Colonic mucosa (tissue), 4 donors: Measurements from ENCODE around the gene IFNA1. TPM values are rescaled to one million over a fixed set of nuclear protein-coding genes. Genes with fewer than 3 reads are reported as not detected.

Experiments
- DNase-seq: peaks from one replicate; pipeline ENCODE4 v3.0.0-alpha.2; 2020
- H3K27ac ChIP-seq: fragments of 200-600 bp; one replicate; pipeline ENCODE4 v1.8.0; 2021
- H3K27me3 ChIP-seq: fragments of 200-600 bp; one replicate; pipeline ENCODE4 v1.8.0; 2021
- H3K36me3 ChIP-seq: fragments of 200-600 bp; one replicate; pipeline ENCODE4 v1.8.0; 2021
- H3K4me1 ChIP-seq: fragments of 200-600 bp; one replicate; pipeline ENCODE4 v1.8.0; 2021; ENCODE audit warnings: mild to moderate bottlenecking
- H3K4me3 ChIP-seq: fragments of 200-600 bp; one replicate; pipeline ENCODE4 v1.8.0; 2021
- H3K9ac ChIP-seq, 2 donors: one replicate each; pipeline ENCODE4 v1.7.0; 2013; ENCODE audit warnings: control low read depth in 2 of 2, low read depth in 2 of 2, low read length in 2 of 2
- H3K9me3 ChIP-seq: fragments of 200-600 bp; one replicate; pipeline ENCODE4 v1.8.0; 2021
- intact Hi-C: fragments of 100-400 bp; cut with DNase I; formaldehyde crosslinking; loops from one replicate; pipeline ENCODE4 v1.14.1; 2022
- total RNA-seq, 2 donors: library from RNA; stranded (reverse); fragmentation: NEBNext Ultra II Directional in 1 of 2; extraction: Animal tissue kit (Norgen Biotek cat#: 25700) in 1 of 2; gene quantifications; one replicate each; pipeline ENCODE4 v1.2.1, GENCODE V29; 2021
- TF ChIP-seq, protein P1 (sequence below): fragments of 200-600 bp; IDR thresholded peaks from one replicate; pipeline ENCODE4 v1.8.0; 2022; ENCODE audit warnings: antibody characterized with exemption, mild to moderate bottlenecking
- donor health status: healthy.
- donor health status: DM: no; HTN: no; CAD: no.
- donor health status: DM: no; HTN: no; CAD: no.

IFNA1 gene
- total RNA-seq, 2 donors from 2014 or later: not detected

DNA sequence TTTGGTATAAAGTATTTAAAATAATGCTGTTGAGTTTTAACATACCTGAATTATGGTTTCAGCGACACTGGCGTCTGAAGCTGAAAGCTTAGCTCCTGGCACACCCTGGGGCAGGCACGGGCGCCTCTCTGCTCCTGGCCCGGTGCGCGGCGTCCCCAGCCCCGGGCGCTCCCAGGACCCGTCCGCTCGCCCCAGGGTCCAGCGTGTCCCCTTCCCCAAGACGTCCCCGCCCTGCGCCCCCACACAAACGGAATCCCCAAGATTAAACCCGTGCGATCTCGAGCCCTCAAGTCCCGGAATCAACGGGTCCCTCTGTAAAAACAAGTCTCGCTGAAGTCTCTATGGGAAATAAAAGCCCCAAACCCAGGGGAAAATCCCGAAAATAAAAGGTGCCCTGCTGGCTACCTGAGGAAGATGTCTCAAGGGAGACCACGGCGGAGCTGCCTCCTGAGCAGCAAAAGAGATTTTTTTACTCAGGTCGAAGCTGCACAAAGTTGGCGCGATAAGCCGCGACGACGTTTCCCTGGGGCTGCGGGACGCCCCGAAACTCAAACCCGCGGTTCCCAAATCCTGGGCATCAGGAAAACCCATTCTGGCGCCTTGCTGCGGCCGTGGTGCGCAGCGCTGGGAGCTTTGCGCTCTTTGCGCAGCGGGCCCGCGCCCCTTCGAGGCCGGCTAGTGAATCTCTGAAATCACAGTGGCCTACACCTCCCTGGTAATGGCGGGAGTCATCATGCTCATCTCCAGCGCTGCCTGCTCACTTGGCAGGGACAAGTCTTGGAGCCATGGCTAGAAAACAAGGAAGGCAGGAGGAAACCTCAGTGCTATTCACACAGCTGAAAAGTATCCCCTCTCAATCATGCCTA lies 37.6 kb upstream of the IFNA1 start:
- H3K4me3 ChIP-seq: peak overlapping the region; percentile 21
- intact Hi-C loops: no loop called here
- DNase-seq: no peak

GRCh38 chr9:21404146-21404545 lies 36.1 kb upstream of the IFNA1 start:
- no peaks in the 10 kb centered on the region for H3K4me1 ChIP-seq
- H3K27me3 ChIP-seq: peaks cover 7% of the 10 kb centered on the region
- DNase-seq: no peak
- no peaks in the 10 kb centered on the region for H3K36me3 ChIP-seq
- no peak overlapping the region for H3K27ac ChIP-seq
- no peak overlapping the region for H3K9ac ChIP-seq
- intact Hi-C loops: no loop called here
- TF ChIP-seq, protein P1, sequence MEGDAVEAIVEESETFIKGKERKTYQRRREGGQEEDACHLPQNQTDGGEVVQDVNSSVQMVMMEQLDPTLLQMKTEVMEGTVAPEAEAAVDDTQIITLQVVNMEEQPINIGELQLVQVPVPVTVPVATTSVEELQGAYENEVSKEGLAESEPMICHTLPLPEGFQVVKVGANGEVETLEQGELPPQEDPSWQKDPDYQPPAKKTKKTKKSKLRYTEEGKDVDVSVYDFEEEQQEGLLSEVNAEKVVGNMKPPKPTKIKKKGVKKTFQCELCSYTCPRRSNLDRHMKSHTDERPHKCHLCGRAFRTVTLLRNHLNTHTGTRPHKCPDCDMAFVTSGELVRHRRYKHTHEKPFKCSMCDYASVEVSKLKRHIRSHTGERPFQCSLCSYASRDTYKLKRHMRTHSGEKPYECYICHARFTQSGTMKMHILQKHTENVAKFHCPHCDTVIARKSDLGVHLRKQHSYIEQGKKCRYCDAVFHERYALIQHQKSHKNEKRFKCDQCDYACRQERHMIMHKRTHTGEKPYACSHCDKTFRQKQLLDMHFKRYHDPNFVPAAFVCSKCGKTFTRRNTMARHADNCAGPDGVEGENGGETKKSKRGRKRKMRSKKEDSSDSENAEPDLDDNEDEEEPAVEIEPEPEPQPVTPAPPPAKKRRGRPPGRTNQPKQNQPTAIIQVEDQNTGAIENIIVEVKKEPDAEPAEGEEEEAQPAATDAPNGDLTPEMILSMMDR: no peak
- H3K4me3 ChIP-seq: no peak overlapping the region
- no peaks in the 10 kb centered on the region for H3K9me3 ChIP-seq

More for the DNA sequence above, 37.6 kb upstream of the IFNA1 start:
- Histone ChIP-seq H3K27me3 (peaks cover 7% of the 10 kb centered on the region), H3K27ac (no peak overlapping the region), H3K9ac (no peak overlapping the region), H3K4me1 (no peaks in the 10 kb centered on the region), H3K9me3 (no peaks in the 10 kb centered on the region), H3K36me3 (no peaks in the 10 kb centered on the region)
- TF ChIP-seq, protein P1: no peak

GRCh38 chr9:21408817-21409216 lies 31.4 kb upstream of the IFNA1 start, which contains the start of gene IFNA8:
TSS of gene IFNA8 (plus strand) at chr9:21409117. CDS start at chr9:21409177, 60 bp downstream.
- Histone ChIP-seq H3K36me3 (no peaks in the 10 kb centered on the region), H3K27me3 (no peaks in the 10 kb centered on the region), H3K4me1 (no peaks in the 10 kb centered on the region), H3K9me3 (no peaks in the 10 kb centered on the region), H3K4me3 (no peak within 1 kb of the TSS), H3K9ac (no peak within 1 kb of the TSS), H3K27ac (no peak within 1 kb of the TSS)
- TF ChIP-seq, protein P1: no peak
- intact Hi-C loops: no loop called here
- DNase-seq: no peak

DNA sequence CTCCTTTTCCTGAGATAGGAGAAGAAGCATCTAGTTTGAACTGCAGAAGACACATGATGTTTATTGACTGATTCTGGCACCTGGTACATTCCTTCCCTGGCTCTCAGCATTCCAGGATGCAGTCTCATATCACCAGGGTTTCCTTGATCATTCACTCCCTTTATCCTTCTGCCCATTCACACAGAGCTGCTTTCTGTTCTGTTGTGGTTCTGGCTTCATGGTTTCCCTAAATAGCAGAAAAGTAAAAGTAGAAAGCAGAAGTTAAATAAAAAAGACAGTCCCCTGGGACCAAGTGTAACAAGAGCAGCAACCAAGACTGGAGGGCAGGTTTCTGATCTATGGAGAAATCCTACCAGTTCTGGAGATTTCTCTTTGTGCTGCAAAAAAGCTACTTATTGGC lies 28.1 kb upstream of the IFNA1 start:
- no peaks in the 10 kb centered on the region for H3K27me3 ChIP-seq
- no peak overlapping the region for H3K27ac ChIP-seq
- no peaks in the 10 kb centered on the region for H3K36me3 ChIP-seq
- no peaks in the 10 kb centered on the region for H3K9me3 ChIP-seq
- no peak overlapping the region for H3K4me3 ChIP-seq
- TF ChIP-seq, protein P1: no peak
- H3K9ac ChIP-seq: no peak overlapping the region
- intact Hi-C loops: no loop called here
- no peaks in the 10 kb centered on the region for H3K4me1 ChIP-seq
- no peak for DNase-seq

- intact Hi-C loops: no loop called here
- no peak overlapping the region for H3K9ac ChIP-seq
- no peak overlapping the region for H3K27ac ChIP-seq
- no peak overlapping the region for H3K4me3 ChIP-seq
- no peaks in the 10 kb centered on the region for H3K4me1 ChIP-seq
- no peaks in the 10 kb centered on the region for H3K27me3 ChIP-seq
- H3K36me3 ChIP-seq: no peaks in the 10 kb centered on the region
- TF ChIP-seq, protein P1: no peak
- no peaks in the 10 kb centered on the region for H3K9me3 ChIP-seq
- DNase-seq: no peak
These were observed 27.1 kb upstream of the IFNA1 start for GRCh38 chr9:21413151-21413550.
